Ovary (tissue), 9 donors: ENCODE results near the gene CALM1. TPM values are rescaled to one million over a fixed set of nuclear protein-coding genes. Genes with fewer than 3 reads are reported as not detected.

ENCODE experiments used
- DNase-seq, 5 donors: peaks; one replicate each; pipeline ENCODE4 v3.0.0-alpha.2; 2019 to 2020
- H3K27ac ChIP-seq, 2 donors: fragments of 200-600 bp; one replicate each; pipeline versions ENCODE4 v1.5.1 to v1.8.0; 2019 to 2022
- H3K27me3 ChIP-seq: fragments of 200-600 bp; one replicate; pipeline ENCODE4 v1.8.0; 2022
- H3K36me3 ChIP-seq: fragments of 200-600 bp; sonication (generic); one replicate; pipeline ENCODE4 v1.5.1; 2019
- H3K4me1 ChIP-seq: one replicate; pipeline ENCODE4 v1.8.1; 2013; ENCODE audit warnings: mild to moderate bottlenecking, moderate library complexity; ENCODE audit not compliant: insufficient read depth
- H3K4me3 ChIP-seq: fragments of 200-600 bp; sonication (generic); one replicate; pipeline ENCODE4 v1.5.1; 2017
- H3K9me3 ChIP-seq, 2 donors: fragments of 200-600 bp in 1 of 2; sonication (generic) in 1 of 2; one replicate each; pipeline versions ENCODE4 v1.5.1 to v1.8.1; 2013 to 2019; ENCODE audit warnings: mild to moderate bottlenecking in 1 of 2, moderate library complexity in 1 of 2
- CTCF ChIP-seq, 3 donors: fragments of 450-650 bp in 2 of 3; fragments of 200-600 bp in 1 of 3; IDR thresholded peaks; one replicate each; pipeline versions ENCODE4 v1.5.1 to v1.8.0; 2016 to 2022; ENCODE audit warnings: antibody characterized with exemption in 3 of 3, mild to moderate bottlenecking in 1 of 3
- EP300 ChIP-seq: sonication (generic); formaldehyde crosslinking; IDR thresholded peaks from one replicate; pipeline ENCODE4 v1.6.1; 2017; ENCODE audit warnings: antibody characterized with exemption
- POLR2A ChIP-seq: fragments of 450-650 bp; IDR thresholded peaks from one replicate; pipeline ENCODE4 v1.6.1; 2017; ENCODE audit warnings: antibody characterized with exemption, mild to moderate bottlenecking, moderate library complexity
- WGBS, 3 donors: extraction: QIAGEN DNeasy Blood & Tissue Kit in 1 of 3; methylation state at CpG; one replicate each; pipeline versions ENCODE4 v1.1.5 to v1.1.7; 2013 to 2017; 5-methylcytosine and 5-hydroxymethylcytosine counted together
- intact Hi-C, 4 donors: fragments of 100-400 bp; cut with DNase I; formaldehyde crosslinking; loops; one replicate each; pipeline versions ENCODE4 v1.11.0 to v1.15.1; 2022 to 2023
- polyA plus RNA-seq, 2 donors: library from polyadenylated mRNA; stranded (reverse); fragments of 200-250 nt in 1 of 2; fragments of 350-450 nt in 1 of 2; fragmentation: Illumina TruSeq in 1 of 2; extraction: RNeasy Lipid Tissue Mini Kit (QIAGEN cat#74804) in 1 of 2; gene quantifications; one replicate each; pipeline ENCODE4 v1.2.3, GENCODE V29; 2013 to 2014
- total RNA-seq, 7 donors: library from RNA; depleted of rRNA in 2 of 7; stranded (reverse); fragments of >200 nt in 2 of 7; fragmentation: NEBNext Ultra II Directional in 3 of 7; extraction: Animal tissue kit (Norgen Biotek cat#: 25700) in 3 of 7; gene quantifications; one replicate each; pipeline versions ENCODE4 v1.1.0 to v1.2.4, GENCODE V29; 2016 to 2023
- donor health status: DM: no; HTN: no; CAD: no; lungs with moderate emphysema.
- donor health status: DM: no; HTN: no; CAD: no.
- donor health status: Bipolar disorder and iron deficiency.
- donor health status: DM: yes; HTN: yes; CAD: no.
- donor health status: DM: no; HTN: no; CAD: no.
- donor health status: DM: yes; HTN: yes; CAD: no.

The CALM1 gene
- total and polyA plus RNA-seq, 9 donors: 122 to 514 (median 225) TPM

- H3K27me3 ChIP-seq: no peaks in the 10 kb centered on the region
- H3K36me3 ChIP-seq: no peaks in the 10 kb centered on the region
- H3K9me3 ChIP-seq: no peaks in the 10 kb centered on the region
- no peak overlapping the region for H3K4me3 ChIP-seq
- no peaks in the 10 kb centered on the region for H3K4me1 ChIP-seq
- TF ChIP-seq EP300 (no peak), POLR2A (no peak), CTCF (IDR thresholded peaks at IDR 0.05) (no peak)
- 60 to 73% (median 66%) methylated on average over 4 of the region's 4 CpGs for WGBS, 3 donors
- intact Hi-C loops: no loop called here
- no peak overlapping the region for H3K27ac ChIP-seq
- DNase-seq: no peak
Measured at GRCh38 chr14:90429754-90430153, 32.9 kb downstream of the CALM1 start.

GRCh38 chr14:90434370-90435020, 37.7 kb downstream of the CALM1 start:
- WGBS, 3 donors: 78 to 87% (median 79%) methylated on average over 9 of the region's 9 CpGs
- Histone ChIP-seq H3K36me3 (no peaks in the 10 kb centered on the region), H3K27me3 (no peaks in the 10 kb centered on the region), H3K9me3 (no peaks in the 10 kb centered on the region), H3K4me3 (no peak overlapping the region), H3K4me1 (no peaks in the 10 kb centered on the region), H3K27ac (no peak overlapping the region)
- no peak for DNase-seq
- intact Hi-C loops: no loop called here
- TF ChIP-seq CTCF (IDR thresholded peaks at IDR 0.05): no peak
- TF ChIP-seq EP300: no peak
- no peak for TF ChIP-seq POLR2A

GRCh38 chr14:90438841-90439240, 42.0 kb downstream of the CALM1 start:
- WGBS, 3 donors: 91 to 96% (median 93%) methylated on average over 6 of the region's 6 CpGs
- no peaks in the 10 kb centered on the region for H3K4me1 ChIP-seq

GRCh38 chr14:90440021-90440451, 43.2 kb downstream of the CALM1 start:
- no peak for TF ChIP-seq POLR2A
- no peak for DNase-seq
- 61 to 65% (median 64%) methylated on average over 5 of the region's 5 CpGs for WGBS, 3 donors
- Histone ChIP-seq H3K27me3 (no peaks in the 10 kb centered on the region), H3K27ac (no peak overlapping the region), H3K4me1 (no peaks in the 10 kb centered on the region), H3K4me3 (no peak overlapping the region), H3K36me3 (no peaks in the 10 kb centered on the region), H3K9me3 (no peaks in the 10 kb centered on the region)
- intact Hi-C loops: no loop called here

More at GRCh38 chr14:90438841-90439240, 42.0 kb downstream of the CALM1 start:
- H3K36me3 ChIP-seq: no peaks in the 10 kb centered on the region
- H3K4me3 ChIP-seq: no peak overlapping the region
- H3K27me3 ChIP-seq: no peaks in the 10 kb centered on the region
- no peak overlapping the region for H3K27ac ChIP-seq
- no peak for DNase-seq
- intact Hi-C loops: no loop called here
- H3K9me3 ChIP-seq: no peaks in the 10 kb centered on the region
- TF ChIP-seq CTCF (IDR thresholded peaks at IDR 0.05): no peak
- TF ChIP-seq POLR2A: no peak
- TF ChIP-seq EP300: no peak

GRCh38 chr14:90440592-90440991, 43.8 kb downstream of the CALM1 start:
- H3K27ac ChIP-seq: no peak overlapping the region
- no peaks in the 10 kb centered on the region for H3K4me1 ChIP-seq
- no peak for DNase-seq
- WGBS, 3 donors: 65 to 72% (median 69%) methylated on average over 2 of the region's 2 CpGs
- H3K4me3 ChIP-seq: no peak overlapping the region
- no peaks in the 10 kb centered on the region for H3K27me3 ChIP-seq
- intact Hi-C loops: no loop called here
- no peak for TF ChIP-seq POLR2A
- no peak for TF ChIP-seq CTCF (IDR thresholded peaks at IDR 0.05)
- TF ChIP-seq EP300: no peak
- no peaks in the 10 kb centered on the region for H3K9me3 ChIP-seq
- H3K36me3 ChIP-seq: no peaks in the 10 kb centered on the region
